ENCODE data around the gene GRIK2.

GRIK2 gene

DNA sequence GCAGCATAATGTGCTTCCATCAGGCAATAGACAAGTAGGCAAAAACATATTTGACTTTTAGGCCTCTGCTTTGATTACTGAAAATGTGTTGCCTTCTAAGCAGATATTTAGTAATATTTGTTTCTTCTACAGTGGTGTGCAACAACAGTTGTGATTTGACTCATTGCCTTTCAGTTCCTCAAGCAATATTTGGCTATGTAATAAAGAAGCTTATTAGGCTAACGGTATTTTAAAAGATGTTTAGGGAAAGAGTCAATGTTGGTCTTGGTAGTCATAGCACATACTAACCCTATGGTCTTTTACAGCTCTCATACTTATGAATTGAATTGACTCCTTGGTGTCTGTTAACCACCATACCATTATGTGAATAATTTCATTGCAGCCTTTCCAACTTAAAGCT lies 124.1 kb downstream of the GRIK2 start:
- H3K4me3 ChIP-seq (ENCODE audit: low read depth, low read length), result no peak overlapping the region
- no peak overlapping the region for H3K9ac ChIP-seq (ENCODE audit: low read depth, low read length)
- H3K36me3 ChIP-seq (ENCODE audit: control insufficient read depth, insufficient read depth, low read length), result no peaks in the 10 kb centered on the region
- H3K4me1 ChIP-seq (ENCODE audit: control insufficient read depth, insufficient read depth, low read length), result no peaks in the 10 kb centered on the region
- H3K27me3 ChIP-seq (ENCODE audit: control insufficient read depth, insufficient read depth, low read length), result no peaks in the 10 kb centered on the region
- no peaks in the 10 kb centered on the region for H3K9me3 ChIP-seq (ENCODE audit: control insufficient read depth, insufficient read depth, low read length)

- no peak overlapping the region for H3K9ac ChIP-seq (ENCODE audit: low read depth, low read length)
- no peaks in the 10 kb centered on the region for H3K9me3 ChIP-seq (ENCODE audit: control insufficient read depth, insufficient read depth, low read length)
- H3K27me3 ChIP-seq (ENCODE audit: control insufficient read depth, insufficient read depth, low read length), result no peaks in the 10 kb centered on the region
- no peaks in the 10 kb centered on the region for H3K36me3 ChIP-seq (ENCODE audit: control insufficient read depth, insufficient read depth, low read length)
- no peaks in the 10 kb centered on the region for H3K4me1 ChIP-seq (ENCODE audit: control insufficient read depth, insufficient read depth, low read length)
- H3K4me3 ChIP-seq (ENCODE audit: low read depth, low read length), result no peak overlapping the region
Observed at GRCh38 chr6:101522254-101522653, 128.7 kb downstream of the GRIK2 start.

DNA sequence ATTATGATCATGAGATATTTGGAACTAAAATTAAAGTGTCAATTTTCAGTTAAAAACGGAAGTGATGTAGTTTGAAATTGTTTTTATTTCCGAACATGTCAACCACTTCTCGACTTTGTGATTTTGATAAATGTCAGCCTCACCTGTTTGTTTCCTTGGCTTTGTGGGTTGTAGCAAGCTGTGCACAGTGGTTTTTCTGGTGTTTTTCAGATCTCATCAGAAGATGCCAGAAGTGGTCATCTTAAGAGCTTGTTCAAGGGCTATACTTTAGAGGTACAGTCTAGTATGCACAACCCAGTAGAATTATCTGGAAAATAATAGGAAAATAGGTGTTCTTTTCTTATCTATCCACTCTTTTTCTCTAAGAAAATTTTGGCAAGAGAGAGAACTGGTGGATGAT lies 134.0 kb downstream of the GRIK2 start:
- H3K9ac ChIP-seq (ENCODE audit: low read depth, low read length), result no peak overlapping the region
- no peak overlapping the region for H3K4me3 ChIP-seq (ENCODE audit: low read depth, low read length)
- no peaks in the 10 kb centered on the region for H3K27me3 ChIP-seq (ENCODE audit: control insufficient read depth, insufficient read depth, low read length)
- no peaks in the 10 kb centered on the region for H3K4me1 ChIP-seq (ENCODE audit: control insufficient read depth, insufficient read depth, low read length)
- H3K9me3 ChIP-seq (ENCODE audit: control insufficient read depth, insufficient read depth, low read length), result no peaks in the 10 kb centered on the region
- H3K36me3 ChIP-seq (ENCODE audit: control insufficient read depth, insufficient read depth, low read length), result no peaks in the 10 kb centered on the region

DNA sequence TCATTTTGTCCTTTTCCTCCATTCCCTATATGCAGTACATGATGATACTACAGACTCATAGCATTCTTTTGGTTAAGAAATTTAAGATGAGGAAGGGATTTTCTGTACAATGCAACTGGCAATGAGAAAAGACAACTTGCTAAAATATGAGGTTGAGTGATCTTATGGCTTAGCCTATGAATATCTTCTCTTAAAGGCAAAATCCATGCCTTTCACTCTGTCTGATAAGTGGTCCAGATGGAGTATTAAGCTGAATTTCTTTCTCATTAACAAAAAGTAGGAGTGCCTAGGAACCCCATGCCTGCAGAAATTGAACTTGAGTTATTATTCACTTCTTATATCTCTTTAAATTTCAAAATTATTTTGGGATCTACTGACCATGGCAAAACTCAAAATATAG lies 135.3 kb downstream of the GRIK2 start:
- no peaks in the 10 kb centered on the region for H3K9me3 ChIP-seq (ENCODE audit: control insufficient read depth, insufficient read depth, low read length)
- no peaks in the 10 kb centered on the region for H3K27me3 ChIP-seq (ENCODE audit: control insufficient read depth, insufficient read depth, low read length)
- H3K36me3 ChIP-seq (ENCODE audit: control insufficient read depth, insufficient read depth, low read length), result no peaks in the 10 kb centered on the region
- H3K9ac ChIP-seq (ENCODE audit: low read depth, low read length), result no peak overlapping the region
- no peaks in the 10 kb centered on the region for H3K4me1 ChIP-seq (ENCODE audit: control insufficient read depth, insufficient read depth, low read length)
- no peak overlapping the region for H3K4me3 ChIP-seq (ENCODE audit: low read depth, low read length)

- H3K4me3 ChIP-seq (ENCODE audit: low read depth, low read length), result no peak overlapping the region
- no peaks in the 10 kb centered on the region for H3K4me1 ChIP-seq (ENCODE audit: control insufficient read depth, insufficient read depth, low read length)
- H3K9ac ChIP-seq (ENCODE audit: low read depth, low read length), result no peak overlapping the region
- H3K27me3 ChIP-seq (ENCODE audit: control insufficient read depth, insufficient read depth, low read length), result no peaks in the 10 kb centered on the region
- no peaks in the 10 kb centered on the region for H3K36me3 ChIP-seq (ENCODE audit: control insufficient read depth, insufficient read depth, low read length)
- no peaks in the 10 kb centered on the region for H3K9me3 ChIP-seq (ENCODE audit: control insufficient read depth, insufficient read depth, low read length)
Observed at GRCh38 chr6:101531538-101531937, 138.0 kb downstream of the GRIK2 start.

- Histone ChIP-seq H3K9ac (ENCODE audit: low read depth, low read length) (no peak overlapping the region), H3K4me1 (ENCODE audit: control insufficient read depth, insufficient read depth, low read length) (no peaks in the 10 kb centered on the region), H3K9me3 (ENCODE audit: control insufficient read depth, insufficient read depth, low read length) (no peaks in the 10 kb centered on the region), H3K27me3 (ENCODE audit: control insufficient read depth, insufficient read depth, low read length) (no peaks in the 10 kb centered on the region), H3K4me3 (ENCODE audit: low read depth, low read length) (no peak overlapping the region), H3K36me3 (ENCODE audit: control insufficient read depth, insufficient read depth, low read length) (no peaks in the 10 kb centered on the region)
Observed at GRCh38 chr6:101534386-101534785, 140.9 kb downstream of the GRIK2 start.

DNA sequence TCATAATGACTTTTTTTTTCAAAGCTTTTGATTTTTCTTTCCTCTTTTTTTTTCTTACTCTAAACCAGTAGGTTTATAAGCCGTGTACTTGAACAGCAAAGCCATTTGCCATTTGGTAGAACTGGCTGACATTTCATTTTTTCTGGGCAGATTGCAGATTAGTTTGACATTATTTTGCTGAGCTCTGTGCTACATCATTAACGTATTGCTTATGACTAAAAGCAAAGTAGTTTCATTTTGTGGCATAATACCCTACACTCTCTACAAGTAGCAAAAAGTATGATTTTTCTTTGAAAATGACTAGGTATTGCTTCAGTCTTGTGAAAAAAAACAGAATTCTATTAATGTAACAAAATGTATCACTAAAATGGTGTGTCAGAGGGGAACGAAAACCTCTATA lies 141.3 kb downstream of the GRIK2 start:
- no peaks in the 10 kb centered on the region for H3K27me3 ChIP-seq (ENCODE audit: control insufficient read depth, insufficient read depth, low read length)
- H3K4me1 ChIP-seq (ENCODE audit: control insufficient read depth, insufficient read depth, low read length), result no peaks in the 10 kb centered on the region
- no peak overlapping the region for H3K4me3 ChIP-seq (ENCODE audit: low read depth, low read length)
- H3K9ac ChIP-seq (ENCODE audit: low read depth, low read length), result no peak overlapping the region
- H3K9me3 ChIP-seq (ENCODE audit: control insufficient read depth, insufficient read depth, low read length), result no peaks in the 10 kb centered on the region
- no peaks in the 10 kb centered on the region for H3K36me3 ChIP-seq (ENCODE audit: control insufficient read depth, insufficient read depth, low read length)

DNA sequence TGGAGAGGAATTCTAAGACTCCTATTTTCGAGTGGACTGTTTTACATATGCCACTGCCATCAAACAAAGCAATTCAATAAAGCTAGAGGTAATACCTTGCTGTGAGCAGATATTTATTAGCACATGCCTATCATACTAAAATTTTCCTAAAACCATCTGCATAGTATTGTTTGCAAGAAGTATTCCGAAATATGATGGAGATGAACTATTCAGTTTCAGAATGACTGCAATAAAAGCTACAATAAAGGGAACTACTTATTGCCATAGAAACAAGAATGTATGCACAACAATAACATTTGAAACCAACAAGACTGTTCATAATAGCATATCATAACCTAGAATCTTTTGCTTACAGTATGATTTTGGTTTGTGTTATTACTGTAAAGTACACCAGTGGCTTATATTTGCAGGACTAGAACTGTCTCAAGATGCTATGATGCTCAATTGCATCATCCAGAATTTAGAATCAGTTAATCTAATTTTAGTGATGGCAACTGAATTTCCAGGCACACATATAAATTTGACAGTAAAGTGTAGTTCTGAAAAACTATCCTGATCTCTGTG lies 144.3 kb downstream of the GRIK2 start:
- H3K9ac ChIP-seq (ENCODE audit: low read depth, low read length), result no peak overlapping the region
- no peak overlapping the region for H3K4me3 ChIP-seq (ENCODE audit: low read depth, low read length)
- H3K4me1 ChIP-seq (ENCODE audit: control insufficient read depth, insufficient read depth, low read length), result no peaks in the 10 kb centered on the region
- no peaks in the 10 kb centered on the region for H3K9me3 ChIP-seq (ENCODE audit: control insufficient read depth, insufficient read depth, low read length)
- no peaks in the 10 kb centered on the region for H3K27me3 ChIP-seq (ENCODE audit: control insufficient read depth, insufficient read depth, low read length)
- no peaks in the 10 kb centered on the region for H3K36me3 ChIP-seq (ENCODE audit: control insufficient read depth, insufficient read depth, low read length)

DNA sequence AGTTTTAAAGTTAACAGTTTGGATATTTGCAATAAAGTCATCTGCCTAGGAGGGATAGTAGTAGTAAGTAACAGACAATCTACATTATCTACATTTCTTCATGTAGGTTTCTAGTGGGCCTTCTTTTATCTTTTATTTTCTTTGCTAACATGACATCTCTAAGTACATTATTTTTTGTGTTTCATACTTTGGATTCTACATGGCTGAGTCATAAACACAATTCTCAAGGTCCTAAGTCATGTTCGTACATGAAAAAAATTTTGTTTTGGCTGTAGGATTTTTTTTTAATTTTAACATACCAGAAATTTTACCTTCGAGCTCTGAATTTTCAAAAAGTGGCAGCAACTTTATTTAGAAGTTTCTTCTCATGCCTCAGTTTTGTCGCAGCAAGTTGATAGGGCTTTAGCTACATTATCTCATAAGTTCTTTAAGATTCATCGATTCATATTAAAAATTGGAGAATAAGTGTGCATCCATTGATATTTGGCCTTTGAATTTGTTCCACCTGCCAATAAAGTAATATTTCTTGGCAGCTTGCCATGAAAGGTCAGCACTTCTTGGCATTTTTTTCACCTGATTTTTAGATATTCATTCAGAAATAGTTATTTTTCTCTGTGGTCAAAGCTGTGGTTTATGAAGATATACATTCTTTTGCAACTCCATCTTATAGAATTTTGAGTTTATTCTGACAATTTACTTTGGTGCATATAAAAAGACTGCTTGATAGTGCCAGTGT lies 146.2 kb downstream of the GRIK2 start:
- H3K9me3 ChIP-seq (ENCODE audit: control insufficient read depth, insufficient read depth, low read length), result no peaks in the 10 kb centered on the region
- no peaks in the 10 kb centered on the region for H3K4me1 ChIP-seq (ENCODE audit: control insufficient read depth, insufficient read depth, low read length)

DNA sequence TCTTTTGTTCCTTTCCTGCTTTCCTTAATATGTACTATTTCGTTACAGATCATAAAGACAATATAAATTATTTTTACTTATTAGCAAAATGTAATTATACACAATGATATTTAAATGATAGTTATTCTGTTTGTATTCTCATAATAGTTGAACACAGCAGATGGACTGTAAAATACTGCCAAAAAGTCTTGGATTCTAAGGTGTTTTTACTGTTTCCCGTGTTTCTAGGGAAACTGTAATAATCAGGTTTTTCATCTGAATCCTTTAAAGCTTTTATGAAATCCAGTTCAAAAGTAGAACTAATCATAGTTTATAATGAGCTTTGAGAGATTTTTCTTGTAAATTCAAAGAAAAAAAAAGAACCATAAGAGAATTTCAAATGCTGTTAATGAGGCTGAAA lies 148.4 kb downstream of the GRIK2 start:
- Histone ChIP-seq H3K27me3 (ENCODE audit: control insufficient read depth, insufficient read depth, low read length) (no peaks in the 10 kb centered on the region), H3K4me1 (ENCODE audit: control insufficient read depth, insufficient read depth, low read length) (no peaks in the 10 kb centered on the region), H3K4me3 (ENCODE audit: low read depth, low read length) (no peak overlapping the region), H3K9ac (ENCODE audit: low read depth, low read length) (no peak overlapping the region), H3K36me3 (ENCODE audit: control insufficient read depth, insufficient read depth, low read length) (no peaks in the 10 kb centered on the region), H3K9me3 (ENCODE audit: control insufficient read depth, insufficient read depth, low read length) (no peaks in the 10 kb centered on the region)

More for the DNA sequence above, 146.2 kb downstream of the GRIK2 start:
- no peaks in the 10 kb centered on the region for H3K36me3 ChIP-seq (ENCODE audit: control insufficient read depth, insufficient read depth, low read length)
- no peak overlapping the region for H3K4me3 ChIP-seq (ENCODE audit: low read depth, low read length)
- H3K9ac ChIP-seq (ENCODE audit: low read depth, low read length), result no peak overlapping the region
- no peaks in the 10 kb centered on the region for H3K27me3 ChIP-seq (ENCODE audit: control insufficient read depth, insufficient read depth, low read length)

- Histone ChIP-seq H3K36me3 (ENCODE audit: control insufficient read depth, insufficient read depth, low read length) (no peaks in the 10 kb centered on the region), H3K27me3 (ENCODE audit: control insufficient read depth, insufficient read depth, low read length) (no peaks in the 10 kb centered on the region), H3K4me3 (ENCODE audit: low read depth, low read length) (no peak overlapping the region), H3K4me1 (ENCODE audit: control insufficient read depth, insufficient read depth, low read length) (no peaks in the 10 kb centered on the region), H3K9ac (ENCODE audit: low read depth, low read length) (no peak overlapping the region), H3K9me3 (ENCODE audit: control insufficient read depth, insufficient read depth, low read length) (no peaks in the 10 kb centered on the region)
Observed at GRCh38 chr6:101543796-101544195, 150.3 kb downstream of the GRIK2 start.

- Histone ChIP-seq H3K4me3 (ENCODE audit: low read depth, low read length) (no peak overlapping the region), H3K36me3 (ENCODE audit: control insufficient read depth, insufficient read depth, low read length) (no peaks in the 10 kb centered on the region), H3K9ac (ENCODE audit: low read depth, low read length) (no peak overlapping the region), H3K9me3 (ENCODE audit: control insufficient read depth, insufficient read depth, low read length) (no peaks in the 10 kb centered on the region), H3K4me1 (ENCODE audit: control insufficient read depth, insufficient read depth, low read length) (no peaks in the 10 kb centered on the region), H3K27me3 (ENCODE audit: control insufficient read depth, insufficient read depth, low read length) (no peaks in the 10 kb centered on the region)
Observed at GRCh38 chr6:101544286-101544685, 150.8 kb downstream of the GRIK2 start.

All from iPS-15b (cell line).